Kidney (tissue), 14 donors: Measurements from ENCODE around the gene HYPK. TPM values are rescaled to one million over a fixed set of nuclear protein-coding genes. Genes with fewer than 3 reads are reported as not detected.
"Not testable (repeated sequence)": the region's sequence is repeated elsewhere in the genome, so short reads cannot be mapped to it uniquely, and the experiment has no call there.

Source experiments
- DNase-seq, 5 donors: peaks; one replicate each; pipeline ENCODE4 v3.0.0-alpha.2; 2013 to 2020
- FAIRE-seq: peaks from 2 replicates; lab custom pipeline; 2012; peaks lifted over from hg19 to GRCh38; lab: Jason Lieb, UNC
- H3K27ac ChIP-seq, 2 donors: one replicate each; pipeline ENCODE4 v1.7.0; 2013; ENCODE audit warnings: low read depth in 2 of 2, low read length in 2 of 2, inconsistent platforms in 1 of 2
- H3K27me3 ChIP-seq: one replicate; pipeline ENCODE4 v1.7.1; 2013; ENCODE audit warnings: low read length, inconsistent platforms; ENCODE audit not compliant: control insufficient read depth, insufficient read depth
- H3K36me3 ChIP-seq, 3 donors: one replicate each; pipeline versions ENCODE4 v1.7.0 to v1.7.1; 2013; ENCODE audit warnings: low read length in 3 of 3, control low read depth in 1 of 3, inconsistent platforms in 1 of 3; ENCODE audit not compliant: insufficient read depth in 3 of 3, control insufficient read depth in 2 of 3
- H3K4me1 ChIP-seq, 3 donors: one replicate each; pipeline versions ENCODE4 v1.7.0 to v1.7.1; 2013; ENCODE audit warnings: low read length in 3 of 3, inconsistent platforms in 1 of 3, low read depth in 1 of 3; ENCODE audit not compliant: control insufficient read depth in 2 of 3, insufficient read depth in 2 of 3
- H3K4me3 ChIP-seq, 3 donors: one replicate each; pipeline versions ENCODE4 v1.7.0 to v1.8.1; 2013; ENCODE audit warnings: low read length in 3 of 3, control low read depth in 1 of 3, inconsistent platforms in 1 of 3
- H3K9ac ChIP-seq, 3 donors: one replicate each; pipeline versions ENCODE4 v1.7.0 to v1.7.1; 2013; ENCODE audit warnings: low read length in 3 of 3, control low read depth in 1 of 3, inconsistent platforms in 1 of 3
- H3K9me3 ChIP-seq, 3 donors: one replicate each; pipeline versions ENCODE4 v1.7.0 to v1.7.1; 2013; ENCODE audit warnings: low read length in 3 of 3, control low read depth in 1 of 3, inconsistent platforms in 1 of 3; ENCODE audit not compliant: control insufficient read depth in 2 of 3, insufficient read depth in 1 of 3
- intact Hi-C: fragments of 100-400 bp; cut with DNase I; formaldehyde crosslinking; loops from one replicate; pipeline ENCODE4 v1.11.1; 2022
- polyA plus RNA-seq: library from polyadenylated mRNA; stranded (reverse); fragments of 350-450 nt; fragmentation: Illumina TruSeq; extraction: RNeasy Lipid Tissue Mini Kit (QIAGEN cat#74804); gene quantifications from one replicate; pipeline ENCODE4 v1.2.3, GENCODE V29; 2014; ENCODE audit warnings: low read depth, low replicate concordance; ENCODE audit not compliant: insufficient read depth
- total RNA-seq: library from RNA; stranded (reverse); fragmentation: NEBNext Ultra II Directional; extraction: Animal tissue kit (Norgen Biotek cat#: 25700); gene quantifications from one replicate; pipeline ENCODE4 v1.2.1, GENCODE V29; 2021
- TF ChIP-seq, protein P1 (sequence below): IDR thresholded peaks from 3 replicates; pipeline ENCODE4 v1.5.1; 2012; ENCODE audit warnings: mild to moderate bottlenecking, moderate library complexity, borderline replicate concordance; ENCODE audit not compliant: insufficient read depth; ENCODE audit errors: extremely low read depth
- donor health status: control.
- donor health status: control.
- donor health status: control.
- donor health status: control.
- donor health status: control.
- donor health status: DM: yes; HTN: yes; CAD: no.
- donor health status: Normal renal cell carcinoma (clear cell type).

Gene HYPK
- total and polyA plus RNA-seq, 2 donors from 2014 or later: 7.7 to 10.2 TPM

DNA sequence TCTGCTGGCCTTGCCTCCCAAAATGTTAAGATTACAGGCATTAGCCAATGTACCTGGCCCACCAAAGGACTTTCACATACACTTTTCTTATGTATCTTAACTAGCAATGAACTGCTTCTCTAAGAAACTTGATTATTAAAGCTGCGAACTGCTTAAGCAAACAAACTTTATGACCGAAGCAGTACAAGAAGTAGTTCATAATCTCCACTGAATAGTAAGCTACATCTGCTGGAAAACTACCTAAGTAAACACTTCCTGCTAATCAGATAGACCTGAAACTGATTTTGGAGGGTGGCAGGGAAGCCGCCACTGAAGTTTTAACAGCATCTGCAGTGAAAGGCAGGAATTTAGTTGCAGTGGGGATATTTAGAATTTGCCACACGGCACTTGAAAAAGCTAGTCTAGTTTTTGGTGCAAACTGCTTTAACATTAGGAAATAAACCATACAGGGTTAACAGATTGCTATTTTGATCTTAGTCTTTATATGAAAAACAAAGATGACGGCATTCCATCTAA lies 8.1 kb downstream of the HYPK start:
- Histone ChIP-seq H3K9me3 (no peaks in the 10 kb centered on the region), H3K36me3 (peaks cover 3 to 48% (median 40%) of the 10 kb centered on the region in 3 donors), H3K27me3 (no peaks in the 10 kb centered on the region), H3K4me1 (no peaks in the 10 kb centered on the region), H3K9ac (no peak overlapping the region), H3K27ac (no peak overlapping the region), H3K4me3 (no peak overlapping the region)
- DNase-seq: no peak
- FAIRE-seq: no peak
- intact Hi-C loops: no loop called here
- TF ChIP-seq, protein P1, sequence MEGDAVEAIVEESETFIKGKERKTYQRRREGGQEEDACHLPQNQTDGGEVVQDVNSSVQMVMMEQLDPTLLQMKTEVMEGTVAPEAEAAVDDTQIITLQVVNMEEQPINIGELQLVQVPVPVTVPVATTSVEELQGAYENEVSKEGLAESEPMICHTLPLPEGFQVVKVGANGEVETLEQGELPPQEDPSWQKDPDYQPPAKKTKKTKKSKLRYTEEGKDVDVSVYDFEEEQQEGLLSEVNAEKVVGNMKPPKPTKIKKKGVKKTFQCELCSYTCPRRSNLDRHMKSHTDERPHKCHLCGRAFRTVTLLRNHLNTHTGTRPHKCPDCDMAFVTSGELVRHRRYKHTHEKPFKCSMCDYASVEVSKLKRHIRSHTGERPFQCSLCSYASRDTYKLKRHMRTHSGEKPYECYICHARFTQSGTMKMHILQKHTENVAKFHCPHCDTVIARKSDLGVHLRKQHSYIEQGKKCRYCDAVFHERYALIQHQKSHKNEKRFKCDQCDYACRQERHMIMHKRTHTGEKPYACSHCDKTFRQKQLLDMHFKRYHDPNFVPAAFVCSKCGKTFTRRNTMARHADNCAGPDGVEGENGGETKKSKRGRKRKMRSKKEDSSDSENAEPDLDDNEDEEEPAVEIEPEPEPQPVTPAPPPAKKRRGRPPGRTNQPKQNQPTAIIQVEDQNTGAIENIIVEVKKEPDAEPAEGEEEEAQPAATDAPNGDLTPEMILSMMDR: no peak

DNA sequence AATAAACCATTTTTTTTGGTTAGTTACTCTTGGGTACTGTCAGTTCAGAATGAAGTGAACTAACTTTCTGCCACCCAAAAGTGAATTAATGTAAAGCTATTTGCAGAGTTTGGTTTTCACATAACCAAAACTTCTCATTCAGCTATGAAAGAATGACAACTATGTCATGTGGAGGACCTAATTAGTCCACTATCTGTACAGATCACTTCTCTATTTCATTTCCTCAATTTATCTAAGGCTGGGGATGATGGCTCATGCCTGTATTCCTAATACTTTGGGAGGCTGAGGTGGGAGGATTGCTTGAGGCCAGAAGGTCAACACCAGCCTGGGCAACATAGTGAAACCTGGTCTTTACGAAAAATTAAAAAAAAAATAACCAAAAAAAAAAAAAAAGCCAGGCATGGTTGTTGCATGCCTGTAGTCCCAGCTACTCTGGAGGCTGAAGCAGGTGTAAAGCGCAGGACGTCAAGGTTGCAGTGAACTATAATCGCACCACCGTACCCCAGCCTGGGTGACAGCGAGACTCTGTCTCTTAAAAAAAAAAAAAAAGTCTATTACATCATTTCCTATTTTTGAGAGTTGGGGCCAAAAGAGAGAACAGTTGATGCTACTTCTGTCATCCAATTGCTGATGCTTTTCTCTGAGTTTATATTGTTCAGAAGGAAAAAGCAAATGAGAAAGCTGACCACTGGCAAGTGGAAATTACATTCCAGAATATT lies 8.7 kb downstream of the HYPK start:
- intact Hi-C loops: no loop called here
- Histone ChIP-seq H3K36me3 (peaks cover 3 to 54% (median 41%) of the 10 kb centered on the region in 3 donors), H3K27ac (no peak overlapping the region), H3K27me3 (no peaks in the 10 kb centered on the region), H3K4me1 (no peaks in the 10 kb centered on the region), H3K9me3 (no peaks in the 10 kb centered on the region), H3K9ac (no peak overlapping the region), H3K4me3 (no peak overlapping the region)
- TF ChIP-seq, protein P1: no peak
- DNase-seq (no peak), FAIRE-seq (no peak)

GRCh38 chr15:43815064-43815463 lies 14.7 kb downstream of the HYPK start:
- peak in 1 of 5 donors; percentile 6 for DNase-seq
- H3K27me3 ChIP-seq, H3K9ac ChIP-seq, H3K9me3 ChIP-seq, FAIRE-seq, H3K4me1 ChIP-seq, intact Hi-C loops, H3K4me3 ChIP-seq, H3K27ac ChIP-seq: not testable (repeated sequence)
- H3K36me3 ChIP-seq: peaks cover 2 to 50% (median 25%) of the 10 kb centered on the region in 3 donors

- Histone ChIP-seq H3K4me3 (no peak overlapping the region), H3K9ac (no peak overlapping the region), H3K4me1 (peaks cover 3 to 8% (median 3%) of the 10 kb centered on the region in 3 donors), H3K27me3 (no peaks in the 10 kb centered on the region), H3K36me3 (peaks cover 0 to 12% (median 5%) of the 10 kb centered on the region in 3 donors), H3K9me3 (no peaks in the 10 kb centered on the region), H3K27ac (no peak overlapping the region)
- intact Hi-C loops: no loop called here
- TF ChIP-seq, protein P1: no peak
- DNase-seq (no peak), FAIRE-seq (no peak)
Measured at GRCh38 chr15:43821505-43821904, 21.1 kb downstream of the HYPK start.
